Mammary epithelial cell (primary cell): Measurements from ENCODE around the gene KLRF1.

Experiments used
- CTCF ChIP-seq, 2 donors: IDR thresholded peaks in 1 of 2; conservative IDR thresholded peaks in 1 of 2; 2 replicates each; pipeline ENCODE4 v1.5.1; 2011 to 2012; ENCODE audit warnings: inconsistent platforms in 2 of 2, low read length in 2 of 2, mild to moderate bottlenecking in 2 of 2, control low read depth in 1 of 2, low read depth in 1 of 2; ENCODE audit not compliant: insufficient read depth in 1 of 2; ENCODE audit errors: extremely low read depth in 1 of 2
- EZH2 ChIP-seq: IDR thresholded peaks from 2 replicates; pipeline ENCODE4 v1.6.1; 2012; ENCODE audit warnings: low read length, inconsistent platforms, borderline replicate concordance

- no peak for TF ChIP-seq CTCF (conservative IDR thresholded peaks at IDR 0.05 in 1 of 2, IDR thresholded peaks at IDR 0.05 in 1 of 2; ENCODE audit: extremely low read depth in 1 of 2, insufficient read depth in 1 of 2, low read depth in 1 of 2, low read length in 2 of 2)
- TF ChIP-seq EZH2: no peak
Measured at GRCh38 chr12:9880532-9881078, 53.3 kb downstream of the KLRF1 start.
